Calu3 (cell line): Measurements from ENCODE around the gene SMARCA4. TPM values are rescaled to one million over a fixed set of nuclear protein-coding genes. Genes with fewer than 3 reads are reported as not detected.

Experiments
- BruUV-seq: library from RNA; stranded (reverse); fragments of 400-500 nt; replicated peaks from 2 replicates; lab custom pipeline; 2021; lab: Mats Ljungman, UMichigan
- CTCF ChIA-PET: fragments of 300-600 bp; sonication (Branson Sonifier 250); formaldehyde crosslinking; loops from one replicate; lab custom pipeline; 2022; ENCODE audit warnings: antibody characterized with exemption; lab: Charles Lee
- DNase-seq: peaks from one replicate; pipeline ENCODE4 v3.0.0; 2022
- H3K27ac Mint-ChIP-seq: one replicate; pipeline ENCODE4 v1.8.0; 2022; ENCODE audit warnings: mixed read lengths; ENCODE audit not compliant: unreplicated experiment
- H3K27me3 Mint-ChIP-seq: one replicate; pipeline ENCODE4 v1.8.0; 2022; ENCODE audit warnings: mixed read lengths; ENCODE audit not compliant: unreplicated experiment
- H3K36me3 Mint-ChIP-seq: one replicate; pipeline ENCODE4 v1.8.0; 2022; ENCODE audit warnings: mild to moderate bottlenecking, moderate library complexity, mixed read lengths; ENCODE audit not compliant: insufficient read depth, unreplicated experiment
- H3K4me1 Mint-ChIP-seq: one replicate; pipeline ENCODE4 v1.8.0; 2022; ENCODE audit warnings: mild to moderate bottlenecking, low read depth, mixed read lengths; ENCODE audit not compliant: unreplicated experiment
- H3K4me3 Mint-ChIP-seq: one replicate; pipeline ENCODE4 v1.8.0; 2022; ENCODE audit warnings: mild to moderate bottlenecking, low read depth, moderate library complexity, mixed read lengths; ENCODE audit not compliant: unreplicated experiment
- H3K9me3 Mint-ChIP-seq: one replicate; pipeline ENCODE4 v1.8.0; 2022; ENCODE audit warnings: low read depth, mixed read lengths; ENCODE audit not compliant: unreplicated experiment
- CTCF ChIP-seq: fragments of 200-600 bp; IDR thresholded peaks from one replicate; pipeline ENCODE4 v1.8.0; 2022; ENCODE audit warnings: antibody characterized with exemption; ENCODE audit not compliant: unreplicated experiment
- intact Hi-C: fragments of 100-400 bp; cut with micrococcal nuclease; formaldehyde crosslinking; loops from one replicate; pipeline ENCODE4 v1.10.0; 2022; ENCODE audit not compliant: unreplicated experiment
- total RNA-seq: library from RNA; stranded (reverse); gene quantifications from 2 replicates; pipeline ENCODE4 v1.2.3, GENCODE V29; 2022

SMARCA4 gene
- total RNA-seq, 1 experiment from 2014 or later = 116 TPM

DNA sequence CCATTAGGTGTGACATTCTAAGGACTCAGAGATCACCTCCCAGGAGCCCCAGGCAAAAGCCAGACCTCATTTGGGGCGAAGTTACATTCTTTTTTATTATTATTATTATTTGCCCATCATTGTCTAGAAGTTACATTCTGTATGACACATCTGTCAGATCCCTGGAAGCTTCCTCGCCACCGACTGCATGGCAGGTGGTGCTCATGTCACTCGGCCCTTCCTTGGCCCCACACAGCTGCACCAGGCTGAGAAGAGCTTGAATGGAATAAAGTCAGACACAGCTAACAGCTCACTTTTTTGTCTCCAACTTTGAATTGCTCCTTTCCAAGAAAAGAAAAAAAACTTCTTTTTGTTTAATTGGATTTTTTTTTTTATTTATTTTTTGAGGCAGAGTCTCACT, 87.0 kb downstream of the SMARCA4 start:
- CTCF ChIA-PET = no interaction called here
- H3K4me3 Mint-ChIP-seq = no peak overlapping the region
- peaks cover 20% of the 10 kb centered on the region for H3K36me3 Mint-ChIP-seq
- no peak overlapping the region for H3K27ac Mint-ChIP-seq
- no peaks in the 10 kb centered on the region for H3K27me3 Mint-ChIP-seq
- DNase-seq = no peak
- H3K9me3 Mint-ChIP-seq = no peaks in the 10 kb centered on the region
- intact Hi-C loops = no loop called here
- no peaks in the 10 kb centered on the region for H3K4me1 Mint-ChIP-seq
- BruUV-seq = no TSS peak
- TF ChIP-seq CTCF = no peak

DNA sequence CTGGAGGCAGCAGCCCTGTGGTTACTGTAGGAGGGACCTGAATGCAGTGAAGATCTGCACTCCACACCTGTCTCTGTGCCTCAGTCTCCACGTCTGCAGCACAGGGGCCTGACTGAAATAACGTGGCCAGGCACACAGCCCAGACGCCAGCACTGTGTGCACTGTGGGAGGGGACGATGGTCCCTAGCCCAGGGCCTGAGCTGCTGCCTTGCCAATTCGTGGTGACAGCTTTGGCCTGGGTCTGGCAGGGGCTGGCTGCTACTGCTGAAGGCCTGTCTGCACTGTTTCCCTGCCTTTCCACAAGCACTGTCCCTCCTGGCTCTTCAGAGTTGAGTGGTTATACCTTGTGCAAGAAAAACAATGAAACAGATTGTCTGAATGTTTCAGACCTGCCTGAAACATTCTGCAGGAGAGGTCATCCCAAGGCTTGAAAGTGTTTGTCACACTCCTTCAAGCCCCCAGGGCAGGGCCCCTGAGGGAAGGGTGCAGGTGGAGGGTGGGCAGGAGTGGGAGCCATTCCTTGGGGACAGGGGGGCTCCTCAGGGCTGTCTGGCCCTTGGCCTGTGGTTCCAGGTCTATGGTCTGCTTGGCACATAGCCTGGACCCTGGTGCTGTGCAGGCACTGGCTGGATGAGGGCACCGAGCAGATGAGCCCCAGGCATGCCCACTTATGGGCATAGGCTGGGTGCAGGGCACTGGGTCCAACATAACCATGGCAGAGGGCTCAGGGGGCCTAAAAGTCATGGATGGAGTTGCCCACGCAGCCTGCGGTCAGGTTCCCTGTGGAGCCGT, 89.7 kb downstream of the SMARCA4 start:
- H3K4me1 Mint-ChIP-seq = no peaks in the 10 kb centered on the region

GRCh38 chr19:11053817-11054195, 93.0 kb downstream of the SMARCA4 start:
- Mint-ChIP-seq H3K4me1 (no peaks in the 10 kb centered on the region), H3K9me3 (no peaks in the 10 kb centered on the region), H3K27ac (no peak overlapping the region), H3K36me3 (peaks cover 16% of the 10 kb centered on the region), H3K27me3 (no peaks in the 10 kb centered on the region), H3K4me3 (no peak overlapping the region)
- no peak for TF ChIP-seq CTCF
- BruUV-seq = no TSS peak
- CTCF ChIA-PET = interaction anchor here (0.8 kb wide), 1 partner anchor 18 kb away, joined by 6 read pairs; no protein-coding TSS in a partner anchor
- no peak for DNase-seq
- intact Hi-C loops = no loop called here

More for the DNA sequence above, 89.7 kb downstream of the SMARCA4 start:
- DNase-seq = no peak
- intact Hi-C loops = no loop called here
- H3K27ac Mint-ChIP-seq = no peak overlapping the region
- peaks cover 4% of the 10 kb centered on the region for H3K36me3 Mint-ChIP-seq
- H3K9me3 Mint-ChIP-seq = no peaks in the 10 kb centered on the region
- BruUV-seq = no TSS peak
- no peak overlapping the region for H3K4me3 Mint-ChIP-seq
- H3K27me3 Mint-ChIP-seq = no peaks in the 10 kb centered on the region
- no peak for TF ChIP-seq CTCF
- CTCF ChIA-PET = no interaction called here

DNA sequence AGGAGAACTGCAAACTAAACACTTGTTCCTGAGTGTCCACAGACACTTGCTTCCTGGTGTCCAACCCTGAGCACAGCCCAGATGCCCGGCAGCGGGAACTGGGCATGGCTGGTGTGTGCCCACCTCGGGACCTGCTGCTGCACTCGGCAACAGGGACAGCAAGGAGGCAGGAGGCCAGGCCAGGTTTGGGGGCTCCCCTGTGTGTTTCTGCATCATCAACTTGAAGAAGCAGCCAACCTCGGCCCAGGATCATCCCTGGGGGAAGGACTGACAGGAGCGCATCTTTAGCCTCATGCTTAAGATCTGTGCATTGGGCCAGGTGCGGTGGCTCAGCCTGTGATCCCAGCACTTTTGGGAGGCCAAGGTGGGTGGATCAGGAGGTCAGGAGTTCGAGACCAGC, 93.4 kb downstream of the SMARCA4 start:
- no peak for TF ChIP-seq CTCF
- Mint-ChIP-seq H3K27ac (no peak overlapping the region), H3K4me3 (no peak overlapping the region), H3K36me3 (peaks cover 16% of the 10 kb centered on the region), H3K27me3 (no peaks in the 10 kb centered on the region), H3K9me3 (no peaks in the 10 kb centered on the region), H3K4me1 (no peaks in the 10 kb centered on the region)
- DNase-seq = no peak
- no TSS peak for BruUV-seq
- CTCF ChIA-PET = no interaction called here
- intact Hi-C loops = no loop called here
